Trophoblast cell (in vitro differentiated cells and primary cell): ENCODE results near the gene MANEA.
A peak's percentile ranks its signal among the peaks of the same experiment; 100 is the strongest.

Experiments
- DNase-seq, 2 donors: peaks; one replicate each; pipeline ENCODE4 v3.0.0-alpha.2; 2016
- H2AFZ ChIP-seq: 2 replicates; pipeline ENCODE4 v1.6.1; 2013; ENCODE audit warnings: low read length, moderate library complexity, mild to moderate bottlenecking; ENCODE audit not compliant: insufficient read depth, poor library complexity
- H2AK5ac ChIP-seq: 2 replicates; pipeline ENCODE4 v1.6.1; 2013; ENCODE audit warnings: mild to moderate bottlenecking, low read length
- H2BK120ac ChIP-seq: 2 replicates; pipeline ENCODE4 v1.6.1; 2013; ENCODE audit warnings: low read length, mild to moderate bottlenecking, moderate library complexity; ENCODE audit not compliant: insufficient read depth, poor library complexity
- H2BK12ac ChIP-seq: 2 replicates; pipeline ENCODE4 v1.6.1; 2013; ENCODE audit warnings: mild to moderate bottlenecking, low read length, moderate library complexity
- H2BK5ac ChIP-seq: 2 replicates; pipeline ENCODE4 v1.6.1; 2013; ENCODE audit warnings: low read length, low read depth, moderate library complexity, mild to moderate bottlenecking; ENCODE audit not compliant: poor library complexity
- H3K14ac ChIP-seq: 2 replicates; pipeline ENCODE4 v1.6.1; 2013; ENCODE audit warnings: mild to moderate bottlenecking, low read length
- H3K18ac ChIP-seq: 2 replicates; pipeline ENCODE4 v1.6.1; 2013; ENCODE audit warnings: mild to moderate bottlenecking, low read length
- H3K23ac ChIP-seq: 2 replicates; pipeline ENCODE4 v1.6.1; 2013; ENCODE audit warnings: low read length
- H3K27ac ChIP-seq: 2 replicates; pipeline ENCODE4 v1.5.1; 2013; ENCODE audit warnings: low read depth, mild to moderate bottlenecking, inconsistent platforms, low read length, moderate library complexity
- H3K27me3 ChIP-seq: 2 replicates; pipeline ENCODE4 v1.6.1; 2013; ENCODE audit warnings: inconsistent platforms, mild to moderate bottlenecking, low read length, moderate library complexity; ENCODE audit not compliant: insufficient read depth
- H3K36me3 ChIP-seq, 2 experiments: 1 replicate in 1 of 2; 2 replicates in 1 of 2; pipeline ENCODE4 v1.6.1; 2013; ENCODE audit warnings: low read length in 2 of 2, mild to moderate bottlenecking in 2 of 2, moderate library complexity in 1 of 2; ENCODE audit not compliant: insufficient read depth in 2 of 2, control insufficient read depth in 1 of 2
- H3K4ac ChIP-seq: 2 replicates; pipeline ENCODE4 v1.6.1; 2013; ENCODE audit warnings: low read depth, mild to moderate bottlenecking, low read length, moderate library complexity
- H3K4me1 ChIP-seq, 2 experiments: 1 replicate in 1 of 2; 2 replicates in 1 of 2; pipeline ENCODE4 v1.6.1; 2013; ENCODE audit warnings: low read length in 2 of 2, mild to moderate bottlenecking in 2 of 2, moderate library complexity in 1 of 2; ENCODE audit not compliant: insufficient read depth in 2 of 2, control insufficient read depth in 1 of 2
- H3K4me2 ChIP-seq: 2 replicates; pipeline ENCODE4 v1.6.1; 2013; ENCODE audit warnings: inconsistent platforms, mild to moderate bottlenecking, low read length, moderate library complexity
- H3K4me3 ChIP-seq: 2 replicates; pipeline ENCODE4 v1.5.1; 2013; ENCODE audit warnings: mild to moderate bottlenecking, low read depth, low read length, inconsistent platforms
- H3K79me1 ChIP-seq: one replicate; pipeline ENCODE4 v1.6.1; 2013; ENCODE audit warnings: low read length
- H3K79me2 ChIP-seq: 2 replicates; pipeline ENCODE4 v1.6.1; 2013; ENCODE audit warnings: low read length, mild to moderate bottlenecking; ENCODE audit not compliant: control insufficient read depth, insufficient read depth, poor library complexity
- H3K9ac ChIP-seq: 2 replicates; pipeline ENCODE4 v1.6.1; 2013; ENCODE audit warnings: mild to moderate bottlenecking, low read length
- H3K9me3 ChIP-seq: 2 replicates; pipeline ENCODE4 v1.6.1; 2013; ENCODE audit warnings: low read depth, mild to moderate bottlenecking, control low read depth, inconsistent platforms, low read length; ENCODE audit not compliant: insufficient read depth
- H4K12ac ChIP-seq: 2 replicates; pipeline ENCODE4 v1.6.1; 2013; ENCODE audit warnings: low read depth, mild to moderate bottlenecking, low read length, moderate library complexity
- H4K8ac ChIP-seq: 2 replicates; pipeline ENCODE4 v1.6.1; 2013; ENCODE audit warnings: low read depth, mild to moderate bottlenecking, low read length, moderate library complexity
- H4K91ac ChIP-seq: one replicate; pipeline ENCODE4 v1.6.1; 2013; ENCODE audit warnings: low read depth, mild to moderate bottlenecking, low read length, moderate library complexity
- WGBS: extraction: QIAGEN DNeasy Blood & Tissue Kit; methylation state at CpG from one replicate; pipeline ENCODE4 v1.1.7; 2013; ENCODE audit warnings: missing lambda C conversion rate; ENCODE audit not compliant: insufficient read length, insufficient coverage; ENCODE audit errors: extremely low coverage; 5-methylcytosine and 5-hydroxymethylcytosine counted together

Gene MANEA

GRCh38 chr6:95576218-95576997 lies 927 bp upstream of the MANEA start:
- Histone ChIP-seq H3K27ac (no peak overlapping the region), H3K4me2 (peak overlapping the region; percentile 63), H3K18ac (no peak overlapping the region), H3K4me3 (no peak overlapping the region), H3K9me3 (no peaks in the 10 kb centered on the region), H4K8ac (no peak overlapping the region), H3K23ac (no peak overlapping the region), H3K79me2 (peaks cover 3% of the 10 kb centered on the region), H2AFZ (no peak overlapping the region), H2AK5ac (no peak overlapping the region), H4K12ac (no peak overlapping the region), H3K14ac (no peak overlapping the region), H3K4ac (no peak overlapping the region), H2BK5ac (no peak overlapping the region), H3K36me3 (peaks cover 0 to 2% of the 10 kb centered on the region in 2 experiments), H2BK120ac (no peak overlapping the region), H4K91ac (no peak overlapping the region), H3K79me1 (peaks cover 4% of the 10 kb centered on the region), H3K27me3 (no peaks in the 10 kb centered on the region), H2BK12ac (no peak overlapping the region), H3K9ac (no peak overlapping the region), H3K4me1 (no peaks in the 10 kb centered on the region)
- peak in 1 of 2 donors; percentile 23 for DNase-seq
- WGBS, result no CpG with 5 or more reads among the region's 5 CpGs

- H3K4me3 ChIP-seq, result peak overlapping the region; percentile 71
- no peak overlapping the region for H4K12ac ChIP-seq
- H3K27me3 ChIP-seq, result no peaks in the 10 kb centered on the region
- peak overlapping the region; percentile 72 for H2BK120ac ChIP-seq
- H3K79me2 ChIP-seq, result peaks cover 3% of the 10 kb centered on the region
- peaks cover 4% of the 10 kb centered on the region for H3K79me1 ChIP-seq
- no peak overlapping the region for H3K18ac ChIP-seq
- H3K27ac ChIP-seq, result peak overlapping the region; percentile 91
- H3K23ac ChIP-seq, result no peak overlapping the region
- peak overlapping the region; percentile 73 for H2BK5ac ChIP-seq
- H3K14ac ChIP-seq, result no peak overlapping the region
- no peak overlapping the region for H2BK12ac ChIP-seq
- H3K4ac ChIP-seq, result no peak overlapping the region
- DNase-seq, result no peak
- H3K9me3 ChIP-seq, result no peaks in the 10 kb centered on the region
- H4K8ac ChIP-seq, result no peak overlapping the region
- no peaks in the 10 kb centered on the region for H3K4me1 ChIP-seq
- H3K9ac ChIP-seq, result peak overlapping the region; percentile 68
- WGBS, result no CpG with 5 or more reads among the region's 3 CpGs
- H2AK5ac ChIP-seq, result no peak overlapping the region
- peaks cover 0 to 2% of the 10 kb centered on the region in 2 experiments for H3K36me3 ChIP-seq
- no peak overlapping the region for H4K91ac ChIP-seq
- H2AFZ ChIP-seq, result no peak overlapping the region
- H3K4me2 ChIP-seq, result peak overlapping the region; percentile 63
Measured at GRCh38 chr6:95576998-95577303, 384 bp upstream of the MANEA start.

- peak in 1 of 2 donors; percentile 6 for DNase-seq
- no peaks in the 10 kb centered on the region for H3K4me1 ChIP-seq
- H4K12ac ChIP-seq, result peak overlapping the region; percentile 55
- peak overlapping the region; percentile 91 for H3K4me2 ChIP-seq
- H3K18ac ChIP-seq, result peak overlapping the region; percentile 6
- H3K79me1 ChIP-seq, result peaks cover 4% of the 10 kb centered on the region
- H3K79me2 ChIP-seq, result peaks cover 3% of the 10 kb centered on the region
- H4K8ac ChIP-seq, result peak overlapping the region; percentile 89
- H3K4ac ChIP-seq, result peak overlapping the region; percentile 11
- H3K23ac ChIP-seq, result peak overlapping the region; percentile 43
- no CpG with 5 or more reads among the region's 10 CpGs for WGBS
- peak overlapping the region; percentile 58 for H3K14ac ChIP-seq
- peak overlapping the region; percentile 77 for H2AFZ ChIP-seq
- H2AK5ac ChIP-seq, result no peak overlapping the region
- peak overlapping the region; percentile 76 for H3K4me3 ChIP-seq
- peak overlapping the region; percentile 9 for H2BK120ac ChIP-seq
- no peaks in the 10 kb centered on the region for H3K9me3 ChIP-seq
- H3K9ac ChIP-seq, result peak overlapping the region; percentile 51
- H3K36me3 ChIP-seq, result no peaks in the 10 kb centered on the region
- peak overlapping the region; percentile 50 for H3K27ac ChIP-seq
- no peak overlapping the region for H2BK12ac ChIP-seq
- peak overlapping the region; percentile 11 for H2BK5ac ChIP-seq
- H4K91ac ChIP-seq, result peak overlapping the region; percentile 60
- no peaks in the 10 kb centered on the region for H3K27me3 ChIP-seq
Measured at GRCh38 chr6:95578106-95578410, 723 bp downstream of the MANEA start.

- Histone ChIP-seq H3K4me3 (no peak overlapping the region), H4K91ac (no peak overlapping the region), H3K4me2 (no peak overlapping the region), H4K12ac (no peak overlapping the region), H3K4me1 (no peaks in the 10 kb centered on the region), H3K23ac (no peak overlapping the region), H2AK5ac (no peak overlapping the region), H3K9ac (no peak overlapping the region), H3K27ac (no peak overlapping the region), H3K4ac (no peak overlapping the region), H3K27me3 (no peaks in the 10 kb centered on the region), H3K79me2 (peaks cover 3% of the 10 kb centered on the region), H3K36me3 (no peaks in the 10 kb centered on the region), H2BK12ac (no peak overlapping the region), H2BK5ac (no peak overlapping the region), H3K9me3 (peaks cover 2% of the 10 kb centered on the region), H2BK120ac (no peak overlapping the region), H3K79me1 (peaks cover 4% of the 10 kb centered on the region), H4K8ac (no peak overlapping the region), H3K18ac (no peak overlapping the region), H3K14ac (no peak overlapping the region), H2AFZ (no peak overlapping the region)
- no peak for DNase-seq
Measured at GRCh38 chr6:95581073-95581472, 3.7 kb downstream of the MANEA start.
